Right lobe of liver (tissue), 6 donors: ENCODE results near the gene EYA3. TPM values are rescaled to one million over a fixed set of nuclear protein-coding genes. Genes with fewer than 3 reads are reported as not detected.
A peak's percentile ranks its signal among the peaks of the same experiment; 100 is the strongest.

ENCODE experiments used
- ATAC-seq, 4 donors: fragments of 200-7000 bp; cut with Tn5 transposase; one replicate each; pipeline ENCODE4 v1.9.1; 2020; ENCODE audit warnings: mild to moderate bottlenecking in 4 of 4, moderate library complexity in 4 of 4
- DNase-seq, 3 donors: peaks; one replicate each; pipeline ENCODE4 v3.0.0-alpha.2; 2020
- H3K27ac ChIP-seq, 3 donors: fragments of 200-600 bp; one replicate each; pipeline ENCODE4 v1.8.0; 2022
- H3K27me3 ChIP-seq, 2 donors: fragments of 200-600 bp; one replicate each; pipeline ENCODE4 v1.8.0; 2022
- H3K36me3 ChIP-seq, 4 donors: fragments of 200-600 bp; sonication (generic) in 1 of 4; one replicate each; pipeline versions ENCODE4 v1.5.1 to v1.8.0; 2017 to 2022; ENCODE audit warnings: control low read depth in 1 of 4
- H3K4me1 ChIP-seq, 4 donors: fragments of 200-600 bp; sonication (generic) in 1 of 4; one replicate each; pipeline versions ENCODE4 v1.5.1 to v1.8.0; 2017 to 2022; ENCODE audit warnings: control low read depth in 1 of 4
- H3K4me3 ChIP-seq, 3 donors: fragments of 200-600 bp; one replicate each; pipeline ENCODE4 v1.8.0; 2022
- H3K9me3 ChIP-seq, 4 donors: fragments of 200-600 bp; sonication (generic) in 1 of 4; one replicate each; pipeline versions ENCODE4 v1.5.1 to v1.8.0; 2017 to 2022; ENCODE audit warnings: control low read depth in 1 of 4
- POLR2A ChIP-seq: fragments of 450-650 bp; IDR thresholded peaks from one replicate; pipeline ENCODE4 v1.6.1; 2017; ENCODE audit warnings: antibody characterized with exemption, mild to moderate bottlenecking
- WGBS: methylation state at CpG from one replicate; pipeline ENCODE4 v1.1.6; 2018; ENCODE audit warnings: low coverage, low lambda C conversion rate; ENCODE audit not compliant: insufficient coverage; ENCODE audit errors: missing lambda C conversion rate; 5-methylcytosine and 5-hydroxymethylcytosine counted together
- intact Hi-C, 2 donors: fragments of 100-400 bp; cut with DNase I; formaldehyde crosslinking; loops; one replicate each; pipeline versions ENCODE4 v1.11.2 to v1.14.1; 2022
- total RNA-seq, 6 experiments: library from RNA; depleted of rRNA in 2 of 6; stranded (reverse); fragments of >200 nt in 2 of 6; fragmentation: NEBNext Ultra II Directional in 3 of 6; extraction: Animal tissue kit (Norgen Biotek cat#: 25700) in 3 of 6; gene quantifications; one replicate each; pipeline versions ENCODE4 v1.1.0 to v1.2.4, GENCODE V29; 2016 to 2023
- TF ChIP-seq, protein P1 (sequence below), 4 donors: fragments of 200-600 bp in 3 of 4; fragments of 450-650 bp in 1 of 4; IDR thresholded peaks; one replicate each; pipeline versions ENCODE4 v1.5.1 to v1.8.0; 2016 to 2022; ENCODE audit warnings: antibody characterized with exemption in 4 of 4, mild to moderate bottlenecking in 2 of 4
- donor health status: DM: no; HTN: yes; CAD: no.
- donor health status: DM: no; HTN: no; CAD: no.
- donor health status: DM: no; HTN: no; CAD: no.
- donor health status: DM: no; HTN: yes; CAD: no.
- donor health status: DM: no; HTN: yes; CAD: no.

Gene EYA3
- total RNA-seq, 6 experiments from 2014 or later = 6.6 to 10.2 (median 7.3) TPM

DNA sequence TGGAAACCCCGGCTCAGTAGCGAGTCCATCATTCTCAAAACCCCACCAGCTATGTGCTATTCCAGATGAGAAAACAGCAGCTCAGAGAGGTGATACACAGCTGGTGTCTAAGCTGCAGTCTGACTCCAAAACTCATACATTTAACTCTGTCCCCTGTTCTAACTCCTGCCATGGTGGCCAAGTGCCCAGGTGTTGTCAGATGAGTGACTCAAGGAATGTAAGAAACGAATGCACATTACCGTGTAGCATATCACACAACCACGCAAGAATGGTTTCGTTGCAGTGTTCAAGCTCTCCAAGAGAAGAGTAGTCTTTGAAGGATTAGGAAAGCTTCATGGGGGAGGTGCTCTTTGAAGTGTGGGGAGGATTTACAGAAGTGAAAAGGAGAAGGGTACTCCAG is 133.3 kb downstream of the EYA3 start:
- intact Hi-C loops = no loop called here
- Histone ChIP-seq H3K4me3 (no peak overlapping the region), H3K27me3 (no peaks in the 10 kb centered on the region), H3K36me3 (no peaks in the 10 kb centered on the region), H3K4me1 (peaks cover 0 to 32% (median 6%) of the 10 kb centered on the region in 4 donors), H3K27ac (no peak overlapping the region), H3K9me3 (no peaks in the 10 kb centered on the region)
- no peak for TF ChIP-seq POLR2A
- TF ChIP-seq, protein P1, sequence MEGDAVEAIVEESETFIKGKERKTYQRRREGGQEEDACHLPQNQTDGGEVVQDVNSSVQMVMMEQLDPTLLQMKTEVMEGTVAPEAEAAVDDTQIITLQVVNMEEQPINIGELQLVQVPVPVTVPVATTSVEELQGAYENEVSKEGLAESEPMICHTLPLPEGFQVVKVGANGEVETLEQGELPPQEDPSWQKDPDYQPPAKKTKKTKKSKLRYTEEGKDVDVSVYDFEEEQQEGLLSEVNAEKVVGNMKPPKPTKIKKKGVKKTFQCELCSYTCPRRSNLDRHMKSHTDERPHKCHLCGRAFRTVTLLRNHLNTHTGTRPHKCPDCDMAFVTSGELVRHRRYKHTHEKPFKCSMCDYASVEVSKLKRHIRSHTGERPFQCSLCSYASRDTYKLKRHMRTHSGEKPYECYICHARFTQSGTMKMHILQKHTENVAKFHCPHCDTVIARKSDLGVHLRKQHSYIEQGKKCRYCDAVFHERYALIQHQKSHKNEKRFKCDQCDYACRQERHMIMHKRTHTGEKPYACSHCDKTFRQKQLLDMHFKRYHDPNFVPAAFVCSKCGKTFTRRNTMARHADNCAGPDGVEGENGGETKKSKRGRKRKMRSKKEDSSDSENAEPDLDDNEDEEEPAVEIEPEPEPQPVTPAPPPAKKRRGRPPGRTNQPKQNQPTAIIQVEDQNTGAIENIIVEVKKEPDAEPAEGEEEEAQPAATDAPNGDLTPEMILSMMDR (IDR thresholded peaks at IDR 0.05) = no peak
- 92% methylated on average over 6 of the region's 6 CpGs for WGBS
- DNase-seq (no peak), ATAC-seq (no peak)

DNA sequence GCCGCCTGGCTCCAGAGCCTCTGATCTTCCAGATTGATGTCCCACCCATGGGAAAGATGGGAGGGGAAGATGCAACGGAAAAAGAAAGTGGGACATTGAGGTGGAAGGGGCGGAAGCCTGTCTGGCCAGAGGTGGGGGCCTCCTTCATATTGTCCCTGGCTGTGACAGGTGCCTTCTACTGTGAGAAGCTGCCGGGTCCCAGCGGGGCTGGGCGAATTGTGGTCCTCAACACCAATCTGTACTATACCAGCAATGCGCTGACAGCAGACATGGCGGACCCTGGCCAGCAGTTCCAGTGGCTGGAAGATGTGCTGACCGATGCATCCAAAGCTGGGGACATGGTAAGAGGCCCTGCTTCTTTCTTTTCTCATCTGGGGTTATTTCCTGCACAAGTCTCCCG is 134.2 kb downstream of the EYA3 start:
- no peaks in the 10 kb centered on the region for H3K36me3 ChIP-seq
- H3K4me3 ChIP-seq = no peak overlapping the region
- peaks cover 0 to 29% (median 6%) of the 10 kb centered on the region in 4 donors for H3K4me1 ChIP-seq
- no peaks in the 10 kb centered on the region for H3K9me3 ChIP-seq
- ATAC-seq (no peak), DNase-seq (no peak)
- no peaks in the 10 kb centered on the region for H3K27me3 ChIP-seq
- intact Hi-C loops = no loop called here
- 94% methylated on average over 4 of the region's 10 CpGs for WGBS
- TF ChIP-seq POLR2A = no peak
- TF ChIP-seq, protein P1 (IDR thresholded peaks at IDR 0.05) = no peak
- H3K27ac ChIP-seq = no peak overlapping the region

DNA sequence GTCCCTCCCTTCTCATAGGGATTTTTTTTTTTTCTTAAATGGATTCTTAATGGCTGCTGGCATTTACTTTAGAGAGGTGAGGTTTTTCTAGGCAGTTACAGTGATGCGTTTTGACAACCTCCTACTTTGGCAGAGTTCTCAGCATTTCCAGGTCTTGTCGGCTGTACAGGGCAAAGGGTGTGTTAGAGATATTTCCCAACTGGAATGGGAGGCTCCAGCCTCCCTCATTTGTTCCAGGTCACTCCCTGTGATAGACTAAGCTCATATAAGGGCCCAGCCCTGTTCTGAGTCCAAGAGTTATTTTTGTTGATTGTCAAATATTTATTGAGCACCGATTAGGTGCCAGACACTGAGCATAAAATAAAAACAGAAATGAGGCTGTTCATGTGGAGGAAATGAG is 136.3 kb downstream of the EYA3 start:
- no peak for TF ChIP-seq POLR2A
- TF ChIP-seq, protein P1 (IDR thresholded peaks at IDR 0.05) = no peak
- Histone ChIP-seq H3K4me3 (no peak overlapping the region), H3K27me3 (no peaks in the 10 kb centered on the region), H3K27ac (peak overlapping the region; percentile 21 to 76 (median 66)), H3K36me3 (no peaks in the 10 kb centered on the region), H3K9me3 (no peaks in the 10 kb centered on the region), H3K4me1 (peaks cover 0 to 22% (median 6%) of the 10 kb centered on the region in 4 donors)
- intact Hi-C loops = no loop called here
- 20% methylated on average over 3 of the region's 3 CpGs for WGBS
- ATAC-seq (peak; percentile 92 to 94 (median 93)), DNase-seq (peak in 1 of 3 donors; percentile 86)

DNA sequence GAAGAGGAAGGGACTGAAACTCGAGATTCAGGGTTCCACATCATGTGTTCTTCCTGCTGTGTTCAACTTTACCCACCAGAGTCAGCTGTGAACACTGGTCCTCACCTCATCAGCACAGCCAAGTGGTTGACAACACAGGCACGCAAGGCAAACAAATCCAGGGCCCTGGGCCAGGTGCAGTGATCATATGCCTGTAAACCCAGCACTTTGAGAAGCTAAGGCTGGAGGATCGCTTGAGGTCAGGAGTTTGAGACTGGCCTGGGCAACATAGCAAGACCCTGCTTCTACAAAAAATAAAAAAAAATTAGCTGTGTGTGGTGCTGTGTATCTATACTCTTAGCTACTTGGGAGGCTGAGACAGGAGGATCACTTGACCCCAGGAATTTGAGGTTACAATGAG is 137.0 kb downstream of the EYA3 start:
- peak overlapping the region in 1 of 3 donors; percentile 66 for H3K27ac ChIP-seq
- peaks cover 0 to 22% (median 6%) of the 10 kb centered on the region in 4 donors for H3K4me1 ChIP-seq
- no peak overlapping the region for H3K4me3 ChIP-seq
- WGBS = 5% methylated on average over 3 of the region's 3 CpGs
- H3K27me3 ChIP-seq = no peaks in the 10 kb centered on the region
- no peaks in the 10 kb centered on the region for H3K36me3 ChIP-seq
- TF ChIP-seq POLR2A = no peak
- TF ChIP-seq, protein P1 (IDR thresholded peaks at IDR 0.05) = peak in 2 of 4 donors; percentile 12 to 16
- no peaks in the 10 kb centered on the region for H3K9me3 ChIP-seq
- peak; percentile 81 to 87 (median 86) for DNase-seq
- intact Hi-C loops = no loop called here
- ATAC-seq = peak; percentile 78 to 85 (median 82)

DNA sequence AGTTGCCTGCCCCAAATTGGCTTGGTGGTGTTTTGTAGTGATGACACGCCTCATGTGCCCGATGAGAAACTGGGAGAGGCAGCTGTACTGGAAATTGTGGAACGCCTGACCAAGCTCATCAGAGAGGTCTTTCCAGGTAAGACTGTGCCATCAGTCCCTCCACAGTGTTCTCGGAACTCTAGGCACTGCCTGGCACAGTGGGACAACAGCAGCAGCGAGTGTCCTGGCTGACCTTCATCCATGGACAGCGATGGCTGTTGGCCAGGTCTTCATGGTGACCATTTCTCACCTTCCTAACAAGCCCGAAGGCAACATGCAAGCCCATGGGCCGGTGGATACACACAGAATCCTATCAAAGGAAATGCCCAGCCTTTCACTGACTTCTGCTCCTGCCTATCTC is 139.4 kb downstream of the EYA3 start:
- 83% methylated on average over 3 of the region's 8 CpGs for WGBS
- peaks cover 0 to 22% (median 6%) of the 10 kb centered on the region in 4 donors for H3K4me1 ChIP-seq
- TF ChIP-seq POLR2A = no peak
- TF ChIP-seq, protein P1 (IDR thresholded peaks at IDR 0.05) = no peak
- no peaks in the 10 kb centered on the region for H3K36me3 ChIP-seq
- intact Hi-C loops = no loop called here
- H3K27ac ChIP-seq = no peak overlapping the region
- ATAC-seq (no peak), DNase-seq (no peak)
- H3K4me3 ChIP-seq = no peak overlapping the region
- H3K9me3 ChIP-seq = no peaks in the 10 kb centered on the region
- H3K27me3 ChIP-seq = no peaks in the 10 kb centered on the region
